ENCODE results near the gene TOB1. TPM values are rescaled to one million over a fixed set of nuclear protein-coding genes. Genes with fewer than 3 reads are reported as not detected.
A peak's percentile ranks its signal among the peaks of the same experiment; 100 is the strongest.

Gene TOB1
- total and polyA plus RNA-seq, 2 donors (not counting 1 experiment from before 2014, with no cell fraction given), result 23.3 to 28.9 TPM

- Mint-ChIP-seq H3K4me1 (peaks cover 40% of the 10 kb centered on the region), H3K27ac (peak overlapping the region; percentile 94), H3K4me3 (peak overlapping the region; percentile 96), H3K9me3 (ENCODE audit: insufficient read depth) (no peaks in the 10 kb centered on the region), H3K27me3 (no peaks in the 10 kb centered on the region)
- Histone ChIP-seq H3K27me3 (replicated peaks in 1 of 4; ENCODE audit: control extremely low read depth in 1 of 4, control insufficient read depth in 3 of 4, insufficient read depth in 4 of 4, low read length in 3 of 4) (no peaks in the 10 kb centered on the region), H3K4me3 (ENCODE audit: control extremely low read depth in 1 of 5, extremely low read depth in 1 of 5, insufficient read depth in 1 of 5, low read depth in 2 of 5, low read length in 4 of 5) (peak overlapping the region; percentile 60 to 85 (median 76)), H3K9me3 (ENCODE audit: control extremely low read depth in 1 of 3, control insufficient read depth in 2 of 3, insufficient read depth in 1 of 3, low read length in 2 of 3) (no peaks in the 10 kb centered on the region), H3K36me3 (replicated peaks in 1 of 2; ENCODE audit: control extremely low read depth in 1 of 2, control insufficient read depth in 1 of 2, extremely low read depth in 1 of 2, insufficient read depth in 2 of 2, low read length in 1 of 2) (peaks cover 5 to 12% of the 10 kb centered on the region in 2 experiments), H3K4me2 (replicated peaks; ENCODE audit: low read depth, low read length, poor library complexity, severe bottlenecking) (peak overlapping the region; percentile 81), H4K20me1 (ENCODE audit: control insufficient read depth, insufficient read depth, low read length, poor library complexity, severe bottlenecking) (no peaks in the 10 kb centered on the region), H3K27ac (ENCODE audit: low read length in 2 of 2) (peak overlapping the region; percentile 49 to 97), H2AFZ (ENCODE audit: insufficient read depth, low read depth, low read length, poor library complexity, severe bottlenecking) (peak overlapping the region; percentile 72), H3K9ac (ENCODE audit: low read length) (peak overlapping the region; percentile 98), H3K4me1 (ENCODE audit: control insufficient read depth in 2 of 2, insufficient read depth in 2 of 2, low read length in 2 of 2) (peaks cover 13 to 18% of the 10 kb centered on the region in 2 donors), H3K79me2 (ENCODE audit: control insufficient read depth, insufficient read depth, low read length) (peaks cover 52% of the 10 kb centered on the region)
- TF ChIP-seq CTCF (IDR thresholded peaks at IDR 0.05), result no peak
- no peak for TF ChIP-seq EZH2 (IDR thresholded peaks at IDR 0.05; ENCODE audit: borderline replicate concordance, insufficient read depth, low read depth, low read length, poor library complexity, severe bottlenecking)
- ChIA-PET POLR2A (interaction anchor here (0.6 to 3.9 kb wide), 11 partner anchors 12 to 468 kb away, joined by 3 to 41 read pairs (median 6); partner anchors contain the start of genes LRRC59, LUC7L3, NME1 and NME2), CTCF (interaction anchor here (0.8 to 9.4 kb wide), 9 partner anchors 9 to 288 kb away, joined by 3 to 125 read pairs (median 4); partner anchors contain the start of gene NME1)
- ATAC-seq (ENCODE audit: low read depth) (peak; percentile 1), DNase-seq (peak; percentile 70)
- intact Hi-C loops (cut with micrococcal nuclease), result loop anchor here (2.0 to 5.0 kb wide), 4 partner anchors 86 to 302 kb away; partner anchors contain the start of genes ANKRD40 and NME2
- under 1% methylated on average over 44 of the region's 50 CpGs for WGBS (ENCODE audit: insufficient coverage)
These were observed 890 bp downstream of the TOB1 start for GRCh38 chr17:50865060-50865867.
